ENCODE data around the gene THAP4.
A peak's percentile ranks its signal among the peaks of the same experiment; 100 is the strongest.

THAP4 gene

DNA sequence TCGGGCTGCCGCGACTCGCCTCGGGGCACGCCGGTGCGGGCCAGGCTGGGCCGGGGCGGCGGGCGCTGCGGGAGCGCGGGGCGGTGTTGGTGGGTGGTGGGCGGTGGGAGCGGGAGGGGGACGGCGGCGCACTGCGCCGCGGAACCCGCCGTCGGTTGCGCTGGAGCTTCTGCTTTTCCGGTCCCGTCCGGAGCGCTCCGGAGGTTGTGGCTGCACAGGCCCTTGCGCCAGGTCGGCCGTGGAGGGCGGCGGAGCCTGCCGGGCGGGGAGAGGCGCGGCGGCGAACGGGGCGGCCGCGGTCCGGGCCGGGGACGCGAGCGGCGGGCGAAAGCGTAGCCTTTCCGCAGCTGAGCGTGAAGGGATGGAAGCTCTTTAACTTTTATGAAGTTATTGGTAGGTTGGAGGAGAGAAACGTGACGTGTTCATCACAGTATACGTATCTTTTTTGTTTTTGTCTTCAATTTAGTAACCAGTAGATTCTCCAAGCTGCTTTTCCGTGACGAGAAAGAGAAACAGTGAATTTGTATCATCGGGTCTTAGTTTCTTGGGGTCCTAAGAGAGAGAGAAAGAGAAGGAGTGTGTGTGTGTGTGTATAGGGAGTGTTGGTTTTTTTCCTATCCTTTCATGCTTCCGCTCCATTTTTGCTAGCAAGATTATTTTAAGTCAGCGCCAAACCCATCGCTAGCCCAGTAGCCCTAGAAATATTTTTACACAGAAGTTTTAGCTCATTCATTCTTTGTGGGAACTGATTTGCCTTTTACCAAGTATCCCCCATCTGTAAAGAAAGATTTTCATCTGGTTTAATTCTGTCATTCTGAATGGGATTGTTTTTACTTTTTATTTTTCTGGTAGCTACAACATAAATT lies 1.1 kb upstream of the THAP4 start:
- no peak for DNase-seq

DNA sequence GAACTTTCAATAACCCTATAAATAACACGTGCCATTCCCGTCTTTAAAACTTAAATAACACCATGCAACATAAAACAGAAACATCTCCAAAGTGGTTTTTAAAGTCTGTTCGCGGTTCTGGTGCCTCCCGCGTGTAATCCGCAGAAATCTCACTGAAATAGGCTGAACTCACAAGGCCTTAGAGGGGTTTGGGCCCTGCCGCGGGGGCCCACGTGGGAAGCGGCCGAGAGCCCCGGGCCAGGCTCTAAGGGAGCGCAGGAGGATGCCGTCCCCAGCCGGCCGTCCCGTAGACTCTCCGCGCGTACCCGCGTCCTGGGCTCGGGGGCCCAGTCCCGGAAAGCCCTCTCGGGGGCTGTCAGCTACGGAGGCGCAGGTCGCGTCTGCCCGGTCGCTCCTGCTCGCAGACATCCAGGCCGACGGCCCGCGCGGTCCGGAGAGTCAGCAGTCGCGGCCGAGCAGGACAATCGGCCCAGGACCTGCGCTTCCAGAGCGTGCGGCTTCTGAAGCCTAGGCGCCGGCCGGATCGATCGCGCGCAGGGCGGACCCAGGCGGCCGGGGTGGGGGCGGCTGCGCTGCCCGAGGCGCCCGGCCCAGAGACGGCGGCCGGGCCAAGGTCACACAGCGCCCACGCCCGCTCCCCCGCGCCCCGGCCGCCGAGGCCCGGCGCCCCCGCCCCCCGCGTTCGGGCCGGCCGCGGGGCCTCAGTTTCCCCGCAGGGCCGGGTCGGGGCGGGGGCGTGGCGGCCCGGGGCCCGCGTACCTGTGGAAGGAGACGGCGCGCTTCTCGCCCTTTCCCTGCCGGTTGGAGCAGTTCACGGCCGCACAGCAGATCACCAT lies 558 bp downstream of the THAP4 start:
- no peak for DNase-seq

DNA sequence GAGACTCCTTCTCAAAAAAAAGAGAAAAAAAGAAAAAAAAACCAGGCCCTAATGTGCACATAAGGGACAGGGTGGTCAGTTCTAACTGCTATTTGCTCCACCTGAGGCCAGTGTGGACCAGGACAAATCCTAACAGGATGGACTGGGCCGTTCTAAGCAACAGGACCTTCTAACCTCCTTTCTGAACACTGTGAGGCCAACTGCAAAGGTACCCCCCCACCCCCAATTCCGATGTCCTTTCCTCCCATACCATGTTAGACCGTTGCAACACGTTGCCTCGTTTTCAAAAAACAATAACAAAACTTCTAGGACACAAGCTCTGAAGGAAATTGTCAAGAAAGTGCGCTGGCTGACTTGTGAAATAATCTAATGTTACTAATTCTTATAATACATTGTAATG lies 1.2 kb downstream of the THAP4 start:
- no peak for DNase-seq

DNA sequence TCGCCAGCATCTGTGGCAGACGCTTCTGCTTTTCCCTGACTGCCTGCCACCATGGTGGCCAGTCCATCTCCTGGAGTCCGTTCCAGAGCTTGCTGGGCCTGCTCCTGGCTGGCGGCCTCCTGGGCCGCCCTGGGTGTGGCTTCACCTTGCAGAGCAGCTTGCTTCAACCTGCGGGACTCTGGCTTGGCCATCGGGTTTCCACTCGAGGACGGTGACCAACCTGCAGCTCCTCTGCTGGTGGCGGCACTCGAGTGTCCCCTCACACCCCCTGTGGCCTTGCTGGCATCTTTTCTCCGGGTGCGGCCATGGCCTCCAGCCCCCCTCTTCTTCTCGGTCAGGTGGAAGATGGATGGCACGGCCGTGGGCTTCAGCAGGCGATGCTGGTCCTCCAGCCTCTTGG lies 3.4 kb downstream of the THAP4 start:
- DNase-seq: no peak

DNA sequence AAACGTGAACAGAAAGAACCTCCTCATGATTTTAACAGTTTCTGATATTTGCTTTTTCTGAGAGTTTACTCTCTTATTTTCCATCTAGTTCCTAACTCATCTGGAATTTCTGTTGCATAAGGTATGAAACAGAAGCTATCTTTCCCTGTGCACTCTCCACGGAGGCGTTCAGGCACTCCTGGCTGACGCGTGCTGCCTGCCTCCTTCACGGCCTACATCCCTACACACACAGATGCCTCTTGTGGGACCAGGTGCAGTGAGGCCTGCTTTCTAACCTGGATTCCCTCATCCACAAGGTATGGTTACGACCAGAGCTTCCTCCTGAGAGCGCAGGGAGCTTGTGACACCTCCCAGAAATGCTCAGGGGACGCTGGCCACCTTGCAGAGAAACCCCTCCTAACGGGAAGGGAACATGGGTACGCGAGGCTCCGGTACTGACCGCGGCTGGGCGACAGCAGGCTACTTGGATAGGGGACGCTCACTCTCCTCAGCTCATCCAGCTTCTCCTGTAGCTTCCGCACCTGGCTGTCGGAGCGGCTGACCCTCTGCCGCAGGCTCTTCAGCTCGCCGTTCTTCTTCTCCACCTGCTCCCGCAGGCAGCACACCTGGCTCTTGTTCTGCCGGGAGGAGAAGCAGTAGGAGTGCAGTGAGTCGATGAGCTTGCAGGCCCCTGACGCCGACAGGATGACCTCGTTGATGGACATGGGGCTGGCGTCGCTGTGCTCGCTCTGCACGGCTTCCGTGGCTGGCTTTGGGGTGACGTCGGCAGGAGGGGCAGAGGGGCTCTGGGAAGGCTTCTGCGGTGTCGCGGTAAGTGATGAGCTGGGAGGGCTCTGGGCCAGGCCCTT lies 4.3 kb downstream of the THAP4 start:
- DNase-seq: peak; percentile 91

DNA sequence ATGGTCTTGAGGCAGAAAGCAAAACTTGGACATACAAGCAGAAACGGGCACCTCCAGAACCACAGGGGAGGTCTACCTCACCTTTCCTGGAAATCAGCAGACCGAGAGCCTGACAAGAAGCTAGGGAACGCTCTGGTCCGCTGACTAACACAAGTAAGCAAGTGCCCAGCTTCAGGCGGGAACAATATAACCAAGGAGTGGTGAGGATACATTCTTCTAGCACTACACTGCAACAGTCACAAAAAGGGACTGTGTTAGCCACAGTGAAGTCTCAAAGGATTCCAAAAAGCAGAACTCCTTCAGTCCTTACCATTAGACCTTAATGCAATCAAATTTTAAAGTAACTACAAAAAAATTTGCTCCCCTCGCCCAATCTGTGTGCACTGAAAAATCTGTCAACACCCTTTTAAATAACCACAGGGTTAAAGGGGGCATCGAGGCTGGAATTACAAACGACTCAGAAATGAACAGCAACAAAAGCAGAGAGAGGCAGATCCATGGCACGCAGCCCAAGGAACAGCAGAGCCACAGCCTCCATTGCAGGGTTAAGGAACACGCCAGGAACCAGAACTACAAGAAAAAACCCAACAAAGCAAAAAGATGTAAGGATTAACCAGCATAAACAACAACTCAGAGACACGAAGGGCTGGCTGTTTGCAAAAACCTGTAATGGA lies 7.1 kb downstream of the THAP4 start:
- DNase-seq: no peak

DNA sequence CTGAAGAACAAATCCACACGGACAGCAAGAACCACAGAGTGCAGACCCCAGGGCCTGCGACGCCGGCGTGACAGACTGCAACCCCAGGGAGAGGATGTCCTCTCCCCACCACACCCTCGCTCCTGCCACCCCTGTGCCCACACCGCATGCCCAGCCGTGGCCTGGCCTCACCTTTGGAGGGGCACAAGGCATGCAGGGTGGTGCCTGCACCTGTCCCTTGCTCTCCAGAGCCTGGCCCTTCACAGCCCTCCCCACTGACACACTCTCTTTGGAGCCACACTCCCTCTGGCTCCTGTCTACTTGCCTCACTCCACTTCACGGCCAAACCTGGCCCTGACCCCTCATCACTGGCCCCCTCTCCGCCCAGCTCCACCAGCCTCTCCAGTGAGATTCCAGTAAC lies 9.3 kb downstream of the THAP4 start:
- no peak for DNase-seq

DNA sequence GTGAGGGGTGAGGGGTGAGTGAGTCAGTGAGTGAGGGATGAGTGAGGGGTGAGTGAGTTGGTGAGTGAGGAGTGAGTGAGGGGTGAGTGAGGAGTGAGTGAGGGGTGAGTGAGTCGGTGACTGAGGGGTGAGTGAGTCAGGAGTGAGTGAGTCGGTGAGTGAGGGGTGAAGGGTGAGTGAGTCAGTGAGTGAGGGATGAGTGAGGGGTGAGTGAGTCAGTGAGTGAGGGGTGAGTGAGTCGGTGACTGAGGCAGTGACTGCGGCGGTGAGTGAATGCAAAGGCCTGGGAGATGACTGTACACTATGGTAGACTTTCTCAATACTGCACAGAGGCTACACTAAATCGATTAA lies 16.6 kb downstream of the THAP4 start:
- no peak for DNase-seq

DNA sequence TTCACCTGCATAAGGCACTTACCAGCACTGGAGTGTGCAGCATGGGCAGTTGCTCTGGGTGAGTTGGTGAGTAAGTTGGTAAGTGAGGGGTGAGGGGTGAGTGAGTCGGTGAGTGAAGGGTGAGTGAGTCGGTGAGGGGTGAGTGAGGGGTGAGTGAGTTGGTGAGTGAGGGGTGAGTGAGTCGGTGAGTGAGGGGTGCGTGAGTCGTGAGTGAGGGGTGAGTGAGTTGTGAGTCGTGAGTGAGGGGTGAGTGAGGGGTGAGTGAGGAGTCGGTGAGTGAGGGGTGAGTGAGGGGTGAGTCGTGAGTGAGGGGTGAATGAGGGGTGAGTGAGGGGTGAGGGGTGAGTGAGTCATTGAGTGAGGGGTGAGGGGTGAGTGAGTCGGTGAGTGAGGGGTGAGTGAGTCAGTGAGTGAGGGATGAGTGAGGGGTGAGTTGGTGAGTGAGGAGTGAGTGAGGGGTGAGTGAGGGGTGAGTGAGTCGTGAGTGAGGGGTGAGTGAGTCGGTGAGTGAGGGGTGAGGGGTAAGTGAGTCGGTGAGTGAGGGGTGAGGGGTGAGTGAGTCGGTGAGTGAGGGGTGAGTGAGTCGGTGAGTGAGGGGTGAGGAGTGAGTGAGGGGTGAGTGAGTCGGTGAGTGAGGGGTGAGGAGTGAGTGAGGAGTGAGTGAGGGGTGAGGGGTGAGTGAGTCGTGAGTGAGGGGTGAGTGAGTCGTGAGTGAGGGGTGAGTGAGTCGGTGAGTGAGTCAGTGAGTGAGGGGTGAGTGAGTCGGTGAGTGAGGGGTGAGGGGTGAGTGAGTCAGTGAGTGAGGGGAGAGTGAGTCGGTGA lies 17.1 kb downstream of the THAP4 start:
- no peak for DNase-seq

DNA sequence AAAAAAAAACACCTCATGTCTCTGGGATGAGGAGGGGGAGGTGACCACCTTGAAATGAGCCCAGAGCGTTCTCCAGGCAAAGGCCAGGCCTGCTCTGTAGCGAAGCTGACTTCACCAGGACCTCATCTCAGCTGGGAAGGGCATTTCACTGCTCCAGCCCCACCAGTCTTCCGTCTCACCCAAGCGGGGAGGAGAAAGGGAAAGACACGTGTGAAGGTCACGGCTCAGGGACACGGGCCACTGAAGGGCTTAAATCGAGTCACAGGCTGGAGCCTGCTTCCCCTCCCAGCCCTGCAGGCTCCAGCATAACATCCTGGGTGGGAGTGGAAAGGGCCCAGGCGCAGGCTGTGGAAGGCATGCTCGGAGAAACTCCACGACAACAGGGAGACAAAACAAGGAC lies 18.1 kb downstream of the THAP4 start:
- no peak for DNase-seq

DNA sequence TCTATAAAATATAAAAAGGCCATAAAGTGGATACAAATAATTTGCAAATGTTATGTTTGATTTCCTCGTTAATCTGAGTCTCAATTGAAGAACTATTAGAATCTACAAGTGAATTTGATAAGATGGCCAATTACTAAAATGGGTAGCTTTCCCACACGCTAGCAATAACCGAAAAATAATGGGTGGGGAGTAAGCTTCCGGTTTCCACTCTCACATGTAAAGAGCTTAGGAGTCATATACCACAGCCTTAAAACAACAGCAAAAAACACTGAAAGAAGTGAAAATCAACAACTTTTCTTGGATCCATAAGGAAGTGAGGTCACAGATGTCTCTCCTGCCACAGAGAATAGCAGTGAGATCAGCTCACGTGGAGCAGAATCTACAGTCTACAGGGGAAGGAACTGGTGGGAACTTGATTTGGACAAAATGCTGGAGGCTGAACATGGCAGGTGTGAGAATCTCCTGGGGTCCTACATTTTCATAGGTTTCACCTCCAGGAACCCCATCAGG lies 18.6 kb downstream of the THAP4 start:
- DNase-seq: no peak

DNA sequence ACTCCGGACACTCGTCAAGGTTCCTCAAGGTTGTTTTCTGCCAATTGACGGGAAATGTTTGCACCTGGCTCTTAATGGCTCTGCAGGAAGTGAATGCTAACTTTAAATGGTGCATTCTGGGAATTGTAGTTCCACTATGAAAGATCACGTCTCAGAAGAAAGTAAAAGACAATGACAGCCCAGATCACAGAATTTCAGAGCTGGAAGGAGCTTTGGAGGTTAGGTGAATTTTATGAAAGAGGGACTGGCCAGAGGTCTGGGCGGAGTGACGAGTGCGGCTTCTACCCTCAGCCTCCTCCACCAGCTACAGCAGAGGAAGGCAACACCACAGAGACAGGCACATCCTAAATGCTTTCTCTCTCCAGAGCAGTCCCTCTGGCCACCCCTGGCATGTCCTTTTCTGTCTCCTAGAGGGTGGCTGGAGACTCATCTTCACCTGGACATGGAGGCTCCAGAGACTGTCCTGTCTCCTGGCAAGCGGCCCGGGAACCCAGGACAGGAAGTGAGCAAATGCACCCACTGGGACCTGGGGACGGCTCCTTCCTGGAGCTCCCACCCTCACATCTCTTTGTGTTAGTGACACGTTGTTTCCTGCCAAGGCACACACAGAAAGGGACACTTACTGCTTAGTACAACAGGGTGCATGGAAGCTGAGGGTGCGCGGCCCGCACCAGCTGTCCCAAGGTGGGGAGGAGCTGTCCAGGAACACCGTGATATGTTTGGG lies 19.4 kb downstream of the THAP4 start:
- DNase-seq: peak; percentile 56

DNA sequence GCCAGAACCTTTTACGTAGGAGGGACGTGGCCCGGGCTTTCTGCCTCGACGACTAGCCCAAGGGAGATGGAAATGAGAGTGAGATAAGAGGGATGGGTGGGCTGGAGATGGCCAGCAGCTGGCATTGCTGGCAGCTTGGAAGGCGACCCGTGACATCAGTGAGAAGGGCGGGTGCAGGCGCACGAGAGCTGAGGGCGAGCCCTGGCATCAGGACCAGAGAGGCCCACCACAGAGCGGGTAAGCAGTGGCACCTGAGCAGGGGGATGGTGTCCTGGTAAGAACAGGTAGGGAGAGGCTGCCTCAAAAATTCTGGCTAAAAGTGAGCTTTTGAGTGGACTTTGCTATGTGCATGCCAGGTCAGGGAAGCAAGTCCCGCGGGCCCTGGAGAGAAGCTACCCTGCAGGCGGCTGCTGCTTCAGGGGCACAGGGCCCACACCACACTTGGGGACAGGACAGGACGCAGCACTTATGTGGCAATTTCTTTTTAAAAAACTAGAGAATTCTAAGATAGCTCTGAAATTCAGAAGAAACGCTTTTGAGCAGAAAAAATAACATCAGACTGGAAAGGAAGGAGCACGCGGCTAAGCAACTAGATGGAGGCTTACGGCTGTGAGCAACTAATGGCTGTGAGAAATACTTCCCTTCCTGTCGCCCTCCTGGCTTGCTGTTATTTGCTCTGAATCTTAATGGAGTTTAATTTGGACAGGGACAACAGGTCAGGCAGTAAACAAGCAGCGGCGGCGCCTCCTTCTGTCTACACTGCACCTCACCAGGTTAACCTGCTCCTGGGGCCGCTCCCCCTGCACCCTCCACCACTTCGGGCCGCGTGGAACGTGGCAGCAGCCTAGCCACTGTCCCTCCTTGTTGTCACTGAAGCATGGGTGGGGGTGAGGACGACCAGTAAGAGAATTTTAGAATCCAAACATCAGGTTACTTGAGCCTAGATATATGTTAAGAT lies 20.5 kb downstream of the THAP4 start:
- peak; percentile 39 for DNase-seq

DNA sequence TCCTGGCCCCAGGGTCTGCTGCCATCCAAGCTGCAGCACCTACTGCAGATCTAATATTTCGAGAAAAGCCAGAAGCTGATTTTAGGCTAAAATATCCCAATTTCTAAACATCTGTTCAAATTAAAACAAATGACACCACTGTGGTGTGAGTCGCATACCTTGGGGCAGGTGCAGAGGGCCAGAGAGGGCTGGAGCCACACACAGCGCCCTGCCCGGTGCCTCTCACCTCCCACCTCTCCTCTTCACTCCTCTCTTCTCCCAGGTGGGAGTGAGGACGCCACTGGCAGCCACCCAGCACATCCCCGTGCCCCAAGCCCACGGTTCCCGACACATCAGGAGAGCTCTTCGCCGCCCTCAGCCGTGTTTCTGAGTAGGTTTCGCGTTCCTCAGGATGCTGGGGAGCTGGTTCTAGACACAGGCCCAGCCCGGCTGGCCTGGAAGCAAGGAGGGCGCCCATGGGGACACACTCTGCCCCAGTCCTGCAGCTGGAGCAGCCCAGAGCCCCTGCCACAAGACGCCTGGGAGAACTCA lies 21.4 kb downstream of the THAP4 start:
- no peak for DNase-seq

DNA sequence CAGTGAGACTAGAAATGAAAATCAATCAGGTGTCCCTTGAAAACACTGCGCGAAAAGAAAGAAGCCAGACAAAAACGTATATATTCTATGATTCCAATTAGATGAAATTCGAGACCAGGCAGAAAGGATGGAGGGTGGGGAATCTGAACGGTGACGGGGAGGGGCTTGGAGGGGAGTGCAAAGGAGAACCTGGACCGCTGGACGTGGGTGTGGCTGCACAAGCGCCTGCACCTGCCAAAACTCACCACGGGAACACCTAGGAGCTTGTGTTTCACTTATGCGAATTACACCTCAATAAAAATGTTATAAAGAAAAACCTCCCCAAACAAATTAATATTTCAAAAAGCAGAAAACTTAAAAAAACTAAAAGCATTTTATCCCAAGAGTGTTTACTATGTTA lies 21.9 kb downstream of the THAP4 start:
- peak; percentile 76 for DNase-seq

DNA sequence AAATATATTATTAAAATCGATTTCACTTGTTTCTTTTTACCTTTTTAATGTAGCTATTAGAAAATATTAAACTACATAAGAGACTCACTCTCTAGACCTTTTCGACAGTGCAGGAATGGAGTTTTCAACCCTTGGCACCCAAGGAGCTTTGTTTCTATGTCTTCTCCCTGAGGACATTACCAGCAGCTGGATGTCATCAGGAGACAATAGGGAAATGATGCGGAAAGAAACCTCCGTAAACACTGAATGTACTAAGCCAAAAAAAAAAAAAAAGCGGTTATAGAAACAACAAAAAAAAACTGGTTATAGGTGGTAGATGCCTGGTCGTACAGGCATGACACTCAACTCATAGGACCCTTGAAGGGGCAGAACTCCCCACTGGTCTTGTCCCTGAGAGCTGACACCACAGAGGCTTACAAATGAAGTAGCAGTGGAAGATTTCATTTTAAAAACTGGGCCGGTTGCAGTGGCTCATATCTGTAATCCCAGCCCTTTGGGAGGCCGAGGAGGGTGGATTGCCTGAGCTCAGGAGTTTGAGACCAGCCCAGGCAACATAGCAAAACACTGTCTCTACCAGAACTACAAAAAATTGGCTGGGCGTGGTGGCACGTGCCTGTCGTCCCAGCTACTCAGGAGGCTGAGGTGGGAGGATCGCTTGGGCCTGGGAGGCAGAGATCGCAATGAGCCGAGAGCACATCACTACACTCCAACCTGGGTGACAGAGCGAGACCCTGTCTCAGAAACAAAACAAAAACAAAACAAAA lies 23.8 kb downstream of the THAP4 start:
- no peak for DNase-seq

DNA sequence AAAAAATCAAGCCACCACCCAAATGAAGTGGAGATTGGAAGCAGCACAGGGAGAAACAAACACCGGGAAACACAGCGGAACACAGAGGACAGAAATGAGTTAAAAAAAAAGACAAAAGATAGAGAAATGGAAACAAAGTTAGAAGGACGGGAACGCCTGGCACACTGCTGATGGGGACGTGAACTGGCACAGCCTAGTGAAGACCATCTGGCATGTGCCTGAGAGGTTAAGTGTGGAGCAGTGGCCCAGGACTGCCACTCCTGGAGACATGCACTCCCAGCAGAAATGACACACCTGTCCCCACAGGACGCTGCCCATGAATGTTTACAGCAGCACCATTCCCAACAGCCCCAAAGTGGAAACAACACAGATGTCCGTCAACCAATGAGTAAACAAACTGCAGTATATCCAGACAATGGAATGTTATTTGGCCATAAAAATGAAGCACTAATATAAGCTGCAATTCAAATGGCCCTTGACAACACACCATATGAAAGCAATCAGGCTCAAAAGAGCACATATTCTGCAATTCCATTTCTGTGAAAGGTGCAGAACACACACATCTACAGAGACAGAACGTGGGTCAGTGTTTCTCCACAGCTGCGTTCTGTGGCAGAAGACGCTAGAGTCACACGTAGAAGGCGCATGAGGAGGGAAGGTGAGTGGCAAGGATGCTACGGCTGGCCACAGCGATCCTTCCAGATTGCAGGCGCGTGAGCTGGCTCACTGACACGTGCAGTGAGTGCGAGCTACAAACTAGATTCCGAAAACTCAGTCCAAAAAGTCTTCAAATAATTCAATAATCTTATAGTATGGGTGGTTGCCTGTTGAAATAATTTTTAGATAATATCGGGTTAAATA lies 24.6 kb downstream of the THAP4 start:
- peak; percentile 58 for DNase-seq

DNA sequence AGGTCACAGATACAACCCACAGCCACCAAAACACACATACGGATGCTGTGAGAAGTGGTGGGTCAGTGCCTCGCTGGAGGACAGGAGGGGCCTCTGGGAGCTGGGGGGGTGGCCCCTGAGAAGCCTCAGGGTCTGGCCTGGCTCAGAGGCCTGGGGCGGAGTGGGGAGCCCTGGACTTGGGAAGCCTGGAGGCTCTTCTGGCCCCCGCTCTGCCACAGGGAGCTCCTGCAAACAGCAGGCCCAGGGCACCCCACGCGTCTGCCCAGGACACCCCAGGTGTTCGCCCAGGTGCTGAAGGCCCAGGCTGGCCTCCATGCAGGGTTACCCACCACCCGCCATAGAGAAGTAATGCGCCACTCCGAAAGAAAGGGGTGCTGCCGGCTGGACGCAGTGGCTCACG lies 25.9 kb downstream of the THAP4 start:
- DNase-seq: no peak

All from NCI-H510A treated with DMSO at 0.1 percent for 48 hours (cell line).